GM23338 (cell line): Measurements from ENCODE around the gene MACF1. TPM values are rescaled to one million over a fixed set of nuclear protein-coding genes. Genes with fewer than 3 reads are reported as not detected.

ENCODE experiments used
- ATAC-seq: fragments of 200-7000 bp; cut with Tn5 transposase; 3 replicates; pipeline ENCODE4 v1.9.1; 2020
- DNase-seq: peaks from one replicate; pipeline ENCODE4 v3.0.0-alpha.2; 2015; ENCODE audit warnings: low spot score
- H2AFZ ChIP-seq: fragments of 200-600 bp; sonication (generic); 2 replicates; pipeline ENCODE4 v1.8.0; 2016; ENCODE audit warnings: antibody characterized with exemption, mild to moderate bottlenecking, moderate library complexity
- H3F3A ChIP-seq: fragments of 200-600 bp; sonication (generic); replicated peaks from 2 replicates; pipeline ENCODE4 v1.8.0; 2017; ENCODE audit warnings: antibody characterized with exemption, mixed run types, low read depth
- H3K27ac ChIP-seq: fragments of 200-600 bp; sonication (generic); 2 replicates; pipeline ENCODE4 v1.6.1; 2016; ENCODE audit warnings: low read depth
- H3K27me3 ChIP-seq: fragments of 200-600 bp; sonication (generic); 2 replicates; pipeline ENCODE4 v1.8.0; 2016; ENCODE audit warnings: mild to moderate bottlenecking, mixed run types, moderate library complexity; ENCODE audit not compliant: insufficient read depth
- H3K36me3 ChIP-seq: fragments of 200-600 bp; sonication (generic); 2 replicates; pipeline ENCODE4 v1.8.0; 2016; ENCODE audit warnings: mild to moderate bottlenecking; ENCODE audit not compliant: insufficient read depth
- H3K4me1 ChIP-seq: fragments of 200-600 bp; sonication (generic); 2 replicates; pipeline ENCODE4 v1.8.0; 2016; ENCODE audit warnings: mild to moderate bottlenecking, moderate library complexity; ENCODE audit not compliant: insufficient read depth
- H3K4me2 ChIP-seq: fragments of 200-600 bp; sonication (generic); 2 replicates; pipeline ENCODE4 v1.7.1; 2017; ENCODE audit warnings: mixed run types
- H3K4me3 ChIP-seq: fragments of 200-600 bp; sonication (generic); 2 replicates; pipeline ENCODE4 v1.6.1; 2016; ENCODE audit warnings: mixed run types
- H3K79me2 ChIP-seq: fragments of 200-600 bp; sonication (generic); replicated peaks from 2 replicates; pipeline ENCODE4 v1.8.0; 2017; ENCODE audit warnings: mild to moderate bottlenecking; ENCODE audit not compliant: insufficient read depth
- H3K9me2 ChIP-seq: fragments of 200-600 bp; sonication (generic); 2 replicates; pipeline ENCODE4 v1.8.0; 2017; ENCODE audit not compliant: insufficient read depth
- H4K20me1 ChIP-seq: fragments of 200-600 bp; sonication (generic); replicated peaks from 2 replicates; pipeline ENCODE4 v1.8.0; 2017; ENCODE audit warnings: mild to moderate bottlenecking; ENCODE audit not compliant: insufficient read depth
- H3K27ac Mint-ChIP-seq: 2 replicates; pipeline ENCODE4 v1.8.0; 2020; ENCODE audit warnings: inconsistent platforms, mild to moderate bottlenecking, moderate library complexity, mixed read lengths
- H3K27me3 Mint-ChIP-seq: 3 replicates; pipeline ENCODE4 v1.8.0; 2022; ENCODE audit warnings: low read depth, mild to moderate bottlenecking, moderate library complexity, mixed read lengths, inconsistent platforms; ENCODE audit not compliant: insufficient read depth, poor library complexity
- H3K36me3 Mint-ChIP-seq: 3 replicates; pipeline ENCODE4 v1.8.0; 2021; ENCODE audit warnings: low read depth, mild to moderate bottlenecking, inconsistent platforms, moderate library complexity, mixed read lengths
- H3K4me1 Mint-ChIP-seq: 3 replicates; pipeline ENCODE4 v1.8.0; 2020; ENCODE audit warnings: mild to moderate bottlenecking, inconsistent platforms, mixed read lengths
- H3K4me3 Mint-ChIP-seq: 3 replicates; pipeline ENCODE4 v1.8.0; 2021; ENCODE audit warnings: moderate library complexity, mild to moderate bottlenecking, inconsistent platforms, mixed read lengths
- H3K9me3 Mint-ChIP-seq: 3 replicates; pipeline ENCODE4 v1.8.0; 2020; ENCODE audit warnings: moderate library complexity, mild to moderate bottlenecking, inconsistent platforms, mixed read lengths
- CREB1 ChIP-seq: fragments of 250-450 bp; sonication (Bioruptor Pico); IDR thresholded peaks from 2 replicates; pipeline ENCODE4 v1.5.0; 2020; ENCODE audit warnings: low read depth, mild to moderate bottlenecking, moderate library complexity
- EZH2 ChIP-seq: fragments of 200-600 bp; sonication (generic); IDR thresholded peaks from one replicate; pipeline ENCODE4 v1.8.0; 2017; ENCODE audit warnings: antibody characterized with exemption, mild to moderate bottlenecking, low read depth; ENCODE audit not compliant: unreplicated experiment
- EZH2phosphoT487 ChIP-seq: fragments of 200-600 bp; sonication (generic); IDR thresholded peaks from one replicate; pipeline ENCODE4 v1.8.1; 2018; ENCODE audit warnings: antibody characterized with exemption; ENCODE audit not compliant: unreplicated experiment
- JUNB ChIP-seq: IDR thresholded peaks from one replicate; pipeline ENCODE4 v1.6.1; 2016; ENCODE audit warnings: antibody characterized with exemption; ENCODE audit not compliant: unreplicated experiment
- NANOG ChIP-seq: IDR thresholded peaks from 2 replicates; pipeline ENCODE4 v1.6.1; 2016; ENCODE audit warnings: antibody characterized with exemption, borderline replicate concordance
- POLR2AphosphoS5 ChIP-seq: IDR thresholded peaks from 2 replicates; pipeline ENCODE4 v1.6.1; 2016; ENCODE audit warnings: antibody characterized with exemption, low read depth
- STAT1 ChIP-seq: IDR thresholded peaks from one replicate; pipeline ENCODE4 v1.6.1; 2016; ENCODE audit warnings: antibody characterized with exemption; ENCODE audit not compliant: unreplicated experiment
- ZNF114 ChIP-seq: fragments of 250-450 bp; sonication (Bioruptor Pico); IDR thresholded peaks from 2 replicates; pipeline ENCODE4 v1.5.0; 2020; ENCODE audit warnings: mild to moderate bottlenecking, moderate library complexity
- ZNF331 ChIP-seq: fragments of 250-450 bp; sonication (Bioruptor Pico); IDR thresholded peaks from 2 replicates; pipeline ENCODE4 v1.5.0; 2020; ENCODE audit warnings: low read depth, mild to moderate bottlenecking, moderate library complexity
- polyA plus RNA-seq: library from polyadenylated mRNA; unstranded; fragments of >200 nt; fragmentation: Nextera tagmentation; extraction: Ambion mirVana; gene quantifications from 2 replicates; pipeline ENCODE4 v1.2.1, GENCODE V29; 2016
- total RNA-seq: library from RNA; depleted of rRNA; stranded (reverse); fragments of >200 nt; shearing (Covaris generic); gene quantifications from 2 replicates; pipeline ENCODE4 v1.2.3, GENCODE V29; 2014
- TF ChIP-seq, protein P1 (sequence below), 2 experiments: fragments of 200-600 bp in 1 of 2; sonication (generic) in 1 of 2; conservative IDR thresholded peaks; 2 replicates each; pipeline versions ENCODE4 v1.5.1 to v1.6.1; 2016 to 2017; ENCODE audit warnings: antibody characterized with exemption in 2 of 2, low read depth in 2 of 2, mild to moderate bottlenecking in 2 of 2, moderate library complexity in 1 of 2
- TF ChIP-seq, protein P2 (sequence below): fragments of 250-450 bp; sonication (Bioruptor Pico); IDR thresholded peaks from 2 replicates; pipeline ENCODE4 v1.5.0; 2020; ENCODE audit warnings: mild to moderate bottlenecking, moderate library complexity
- TF ChIP-seq, protein P3 (sequence below): IDR thresholded peaks from 2 replicates; pipeline ENCODE4 v1.6.1; 2016; ENCODE audit warnings: antibody characterized with exemption
- TF ChIP-seq, protein P4 (sequence below): IDR thresholded peaks from one replicate; pipeline ENCODE4 v1.6.1; 2018; ENCODE audit warnings: antibody characterized with exemption; ENCODE audit not compliant: unreplicated experiment

Gene MACF1
- total and polyA plus RNA-seq, 2 experiments from 2014 or later = 104 to 399 TPM

DNA sequence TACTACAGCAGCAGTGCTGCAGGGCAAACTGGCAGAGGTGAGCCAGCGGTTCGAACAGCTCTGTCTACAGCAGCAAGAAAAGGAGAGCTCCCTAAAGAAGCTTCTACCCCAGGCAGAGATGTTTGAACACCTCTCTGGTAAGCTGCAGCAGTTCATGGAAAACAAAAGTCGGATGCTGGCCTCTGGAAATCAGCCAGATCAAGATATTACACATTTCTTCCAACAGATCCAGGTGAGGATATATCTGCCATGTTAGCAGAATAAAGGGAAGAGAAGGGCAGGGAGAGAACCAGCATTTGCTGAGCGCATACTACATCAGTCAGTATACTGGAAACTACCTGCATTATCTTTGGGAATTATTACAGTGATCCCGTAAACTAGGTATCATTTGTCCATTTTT lies 157.0 kb downstream of the MACF1 start:
- Mint-ChIP-seq H3K27ac (no peak overlapping the region), H3K36me3 (peaks cover 73% of the 10 kb centered on the region), H3K9me3 (no peaks in the 10 kb centered on the region), H3K27me3 (no peaks in the 10 kb centered on the region), H3K4me3 (no peak overlapping the region), H3K4me1 (no peaks in the 10 kb centered on the region)
- Histone ChIP-seq H3K4me3 (no peak overlapping the region), H3K4me1 (no peaks in the 10 kb centered on the region), H3K9me2 (no peaks in the 10 kb centered on the region), H3K79me2 (no peaks in the 10 kb centered on the region), H4K20me1 (peaks cover 10% of the 10 kb centered on the region; the same call in 1 of the 2 replicates), H3K27me3 (no peaks in the 10 kb centered on the region), H3K36me3 (peaks cover 55% of the 10 kb centered on the region), H3K4me2 (no peak overlapping the region), H3K27ac (0 out of 2 replicates have a peak overlapping the region, but pooled peaks have one; percentile 40), H2AFZ (no peak overlapping the region), H3F3A (no peaks in the 10 kb centered on the region)
- DNase-seq (no peak), ATAC-seq (no peak)
- TF ChIP-seq POLR2AphosphoS5 = no peak
- TF ChIP-seq JUNB = no peak
- TF ChIP-seq STAT1 = no peak
- TF ChIP-seq ZNF331 = no peak
- no peak for TF ChIP-seq CREB1 (CRISPR knock-in tag)
- no peak for TF ChIP-seq EZH2phosphoT487
- TF ChIP-seq NANOG = no peak
- TF ChIP-seq, protein P1, sequence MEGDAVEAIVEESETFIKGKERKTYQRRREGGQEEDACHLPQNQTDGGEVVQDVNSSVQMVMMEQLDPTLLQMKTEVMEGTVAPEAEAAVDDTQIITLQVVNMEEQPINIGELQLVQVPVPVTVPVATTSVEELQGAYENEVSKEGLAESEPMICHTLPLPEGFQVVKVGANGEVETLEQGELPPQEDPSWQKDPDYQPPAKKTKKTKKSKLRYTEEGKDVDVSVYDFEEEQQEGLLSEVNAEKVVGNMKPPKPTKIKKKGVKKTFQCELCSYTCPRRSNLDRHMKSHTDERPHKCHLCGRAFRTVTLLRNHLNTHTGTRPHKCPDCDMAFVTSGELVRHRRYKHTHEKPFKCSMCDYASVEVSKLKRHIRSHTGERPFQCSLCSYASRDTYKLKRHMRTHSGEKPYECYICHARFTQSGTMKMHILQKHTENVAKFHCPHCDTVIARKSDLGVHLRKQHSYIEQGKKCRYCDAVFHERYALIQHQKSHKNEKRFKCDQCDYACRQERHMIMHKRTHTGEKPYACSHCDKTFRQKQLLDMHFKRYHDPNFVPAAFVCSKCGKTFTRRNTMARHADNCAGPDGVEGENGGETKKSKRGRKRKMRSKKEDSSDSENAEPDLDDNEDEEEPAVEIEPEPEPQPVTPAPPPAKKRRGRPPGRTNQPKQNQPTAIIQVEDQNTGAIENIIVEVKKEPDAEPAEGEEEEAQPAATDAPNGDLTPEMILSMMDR (conservative IDR thresholded peaks at IDR 0.05; ENCODE audit: low read depth in 2 of 2) = no peak
- TF ChIP-seq, protein P2, sequence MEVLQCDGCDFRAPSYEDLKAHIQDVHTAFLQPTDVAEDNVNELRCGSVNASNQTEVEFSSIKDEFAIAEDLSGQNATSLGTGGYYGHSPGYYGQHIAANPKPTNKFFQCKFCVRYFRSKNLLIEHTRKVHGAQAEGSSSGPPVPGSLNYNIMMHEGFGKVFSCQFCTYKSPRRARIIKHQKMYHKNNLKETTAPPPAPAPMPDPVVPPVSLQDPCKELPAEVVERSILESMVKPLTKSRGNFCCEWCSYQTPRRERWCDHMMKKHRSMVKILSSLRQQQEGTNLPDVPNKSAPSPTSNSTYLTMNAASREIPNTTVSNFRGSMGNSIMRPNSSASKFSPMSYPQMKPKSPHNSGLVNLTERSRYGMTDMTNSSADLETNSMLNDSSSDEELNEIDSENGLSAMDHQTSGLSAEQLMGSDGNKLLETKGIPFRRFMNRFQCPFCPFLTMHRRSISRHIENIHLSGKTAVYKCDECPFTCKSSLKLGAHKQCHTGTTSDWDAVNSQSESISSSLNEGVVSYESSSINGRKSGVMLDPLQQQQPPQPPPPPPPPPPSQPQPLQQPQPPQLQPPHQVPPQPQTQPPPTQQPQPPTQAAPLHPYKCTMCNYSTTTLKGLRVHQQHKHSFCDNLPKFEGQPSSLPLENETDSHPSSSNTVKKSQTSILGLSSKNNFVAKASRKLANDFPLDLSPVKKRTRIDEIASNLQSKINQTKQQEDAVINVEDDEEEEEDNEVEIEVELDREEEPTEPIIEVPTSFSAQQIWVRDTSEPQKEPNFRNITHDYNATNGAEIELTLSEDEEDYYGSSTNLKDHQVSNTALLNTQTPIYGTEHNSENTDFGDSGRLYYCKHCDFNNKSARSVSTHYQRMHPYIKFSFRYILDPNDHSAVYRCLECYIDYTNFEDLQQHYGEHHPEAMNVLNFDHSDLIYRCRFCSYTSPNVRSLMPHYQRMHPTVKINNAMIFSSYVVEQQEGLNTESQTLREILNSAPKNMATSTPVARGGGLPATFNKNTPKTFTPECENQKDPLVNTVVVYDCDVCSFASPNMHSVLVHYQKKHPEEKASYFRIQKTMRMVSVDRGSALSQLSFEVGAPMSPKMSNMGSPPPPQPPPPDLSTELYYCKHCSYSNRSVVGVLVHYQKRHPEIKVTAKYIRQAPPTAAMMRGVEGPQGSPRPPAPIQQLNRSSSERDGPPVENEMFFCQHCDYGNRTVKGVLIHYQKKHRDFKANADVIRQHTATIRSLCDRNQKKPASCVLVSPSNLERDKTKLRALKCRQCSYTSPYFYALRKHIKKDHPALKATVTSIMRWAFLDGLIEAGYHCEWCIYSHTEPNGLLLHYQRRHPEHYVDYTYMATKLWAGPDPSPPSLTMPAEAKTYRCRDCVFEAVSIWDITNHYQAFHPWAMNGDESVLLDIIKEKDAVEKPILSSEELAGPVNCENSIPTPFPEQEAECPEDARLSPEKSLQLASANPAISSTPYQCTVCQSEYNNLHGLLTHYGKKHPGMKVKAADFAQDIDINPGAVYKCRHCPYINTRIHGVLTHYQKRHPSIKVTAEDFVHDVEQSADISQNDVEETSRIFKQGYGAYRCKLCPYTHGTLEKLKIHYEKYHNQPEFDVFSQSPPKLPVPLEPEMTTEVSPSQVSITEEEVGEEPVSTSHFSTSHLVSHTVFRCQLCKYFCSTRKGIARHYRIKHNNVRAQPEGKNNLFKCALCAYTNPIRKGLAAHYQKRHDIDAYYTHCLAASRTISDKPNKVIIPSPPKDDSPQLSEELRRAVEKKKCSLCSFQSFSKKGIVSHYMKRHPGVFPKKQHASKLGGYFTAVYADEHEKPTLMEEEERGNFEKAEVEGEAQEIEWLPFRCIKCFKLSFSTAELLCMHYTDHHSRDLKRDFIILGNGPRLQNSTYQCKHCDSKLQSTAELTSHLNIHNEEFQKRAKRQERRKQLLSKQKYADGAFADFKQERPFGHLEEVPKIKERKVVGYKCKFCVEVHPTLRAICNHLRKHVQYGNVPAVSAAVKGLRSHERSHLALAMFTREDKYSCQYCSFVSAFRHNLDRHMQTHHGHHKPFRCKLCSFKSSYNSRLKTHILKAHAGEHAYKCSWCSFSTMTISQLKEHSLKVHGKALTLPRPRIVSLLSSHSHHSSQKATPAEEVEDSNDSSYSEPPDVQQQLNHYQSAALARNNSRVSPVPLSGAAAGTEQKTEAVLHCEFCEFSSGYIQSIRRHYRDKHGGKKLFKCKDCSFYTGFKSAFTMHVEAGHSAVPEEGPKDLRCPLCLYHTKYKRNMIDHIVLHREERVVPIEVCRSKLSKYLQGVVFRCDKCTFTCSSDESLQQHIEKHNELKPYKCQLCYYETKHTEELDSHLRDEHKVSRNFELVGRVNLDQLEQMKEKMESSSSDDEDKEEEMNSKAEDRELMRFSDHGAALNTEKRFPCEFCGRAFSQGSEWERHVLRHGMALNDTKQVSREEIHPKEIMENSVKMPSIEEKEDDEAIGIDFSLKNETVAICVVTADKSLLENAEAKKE (CRISPR knock-in tag) = no peak
- TF ChIP-seq EZH2 = no peak
- no peak for TF ChIP-seq ZNF114
- TF ChIP-seq, protein P3, sequence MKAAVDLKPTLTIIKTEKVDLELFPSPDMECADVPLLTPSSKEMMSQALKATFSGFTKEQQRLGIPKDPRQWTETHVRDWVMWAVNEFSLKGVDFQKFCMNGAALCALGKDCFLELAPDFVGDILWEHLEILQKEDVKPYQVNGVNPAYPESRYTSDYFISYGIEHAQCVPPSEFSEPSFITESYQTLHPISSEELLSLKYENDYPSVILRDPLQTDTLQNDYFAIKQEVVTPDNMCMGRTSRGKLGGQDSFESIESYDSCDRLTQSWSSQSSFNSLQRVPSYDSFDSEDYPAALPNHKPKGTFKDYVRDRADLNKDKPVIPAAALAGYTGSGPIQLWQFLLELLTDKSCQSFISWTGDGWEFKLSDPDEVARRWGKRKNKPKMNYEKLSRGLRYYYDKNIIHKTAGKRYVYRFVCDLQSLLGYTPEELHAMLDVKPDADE = no peak
- TF ChIP-seq, protein P4, sequence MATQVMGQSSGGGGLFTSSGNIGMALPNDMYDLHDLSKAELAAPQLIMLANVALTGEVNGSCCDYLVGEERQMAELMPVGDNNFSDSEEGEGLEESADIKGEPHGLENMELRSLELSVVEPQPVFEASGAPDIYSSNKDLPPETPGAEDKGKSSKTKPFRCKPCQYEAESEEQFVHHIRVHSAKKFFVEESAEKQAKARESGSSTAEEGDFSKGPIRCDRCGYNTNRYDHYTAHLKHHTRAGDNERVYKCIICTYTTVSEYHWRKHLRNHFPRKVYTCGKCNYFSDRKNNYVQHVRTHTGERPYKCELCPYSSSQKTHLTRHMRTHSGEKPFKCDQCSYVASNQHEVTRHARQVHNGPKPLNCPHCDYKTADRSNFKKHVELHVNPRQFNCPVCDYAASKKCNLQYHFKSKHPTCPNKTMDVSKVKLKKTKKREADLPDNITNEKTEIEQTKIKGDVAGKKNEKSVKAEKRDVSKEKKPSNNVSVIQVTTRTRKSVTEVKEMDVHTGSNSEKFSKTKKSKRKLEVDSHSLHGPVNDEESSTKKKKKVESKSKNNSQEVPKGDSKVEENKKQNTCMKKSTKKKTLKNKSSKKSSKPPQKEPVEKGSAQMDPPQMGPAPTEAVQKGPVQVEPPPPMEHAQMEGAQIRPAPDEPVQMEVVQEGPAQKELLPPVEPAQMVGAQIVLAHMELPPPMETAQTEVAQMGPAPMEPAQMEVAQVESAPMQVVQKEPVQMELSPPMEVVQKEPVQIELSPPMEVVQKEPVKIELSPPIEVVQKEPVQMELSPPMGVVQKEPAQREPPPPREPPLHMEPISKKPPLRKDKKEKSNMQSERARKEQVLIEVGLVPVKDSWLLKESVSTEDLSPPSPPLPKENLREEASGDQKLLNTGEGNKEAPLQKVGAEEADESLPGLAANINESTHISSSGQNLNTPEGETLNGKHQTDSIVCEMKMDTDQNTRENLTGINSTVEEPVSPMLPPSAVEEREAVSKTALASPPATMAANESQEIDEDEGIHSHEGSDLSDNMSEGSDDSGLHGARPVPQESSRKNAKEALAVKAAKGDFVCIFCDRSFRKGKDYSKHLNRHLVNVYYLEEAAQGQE = no peak
